Measurements from ENCODE around the gene SOX5.

SOX5 gene

GRCh38 chr12:23938422-23938821, 11.0 kb downstream of the SOX5 start:
- H3K4me3 ChIP-seq (ENCODE audit: low read length): no peak overlapping the region
- no peak for TF ChIP-seq ZNF274 (IDR thresholded peaks at IDR 0.05; ENCODE audit: low read depth, low read length)

DNA sequence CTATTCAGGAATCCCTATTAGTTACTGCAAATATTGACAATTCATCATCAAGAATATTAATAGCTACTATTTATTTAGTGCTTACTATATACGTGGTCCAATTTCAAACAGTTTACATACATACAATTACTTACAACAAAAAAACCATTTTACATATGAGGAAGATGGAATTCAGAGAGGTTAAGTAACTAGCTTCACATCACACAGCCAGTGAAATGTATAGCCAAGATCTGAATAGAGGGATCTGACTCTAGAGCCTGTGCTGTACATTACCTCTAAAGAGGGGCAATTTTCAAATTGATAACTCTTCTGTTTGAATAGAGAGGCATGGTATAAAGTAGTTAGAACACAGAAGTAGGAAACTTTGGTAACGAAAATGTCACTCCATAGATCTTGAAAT, 18.3 kb downstream of the SOX5 start:
- H3K4me3 ChIP-seq (ENCODE audit: low read length): no peak overlapping the region
- no peak for TF ChIP-seq ZNF274 (IDR thresholded peaks at IDR 0.05; ENCODE audit: low read depth, low read length)

- no peak overlapping the region for H3K4me3 ChIP-seq (ENCODE audit: low read length)
- TF ChIP-seq ZNF274 (IDR thresholded peaks at IDR 0.05; ENCODE audit: low read depth, low read length): no peak
These were observed 18.9 kb downstream of the SOX5 start for GRCh38 chr12:23930599-23930998.

- TF ChIP-seq ZNF274 (IDR thresholded peaks at IDR 0.05; ENCODE audit: low read depth, low read length): no peak
These were observed 19.6 kb downstream of the SOX5 start for GRCh38 chr12:23929906-23930305.

GRCh38 chr12:23927907-23928306, 21.6 kb downstream of the SOX5 start:
- TF ChIP-seq ZNF274 (IDR thresholded peaks at IDR 0.05; ENCODE audit: low read depth, low read length): no peak
- H3K4me3 ChIP-seq (ENCODE audit: low read length): no peak overlapping the region

More at GRCh38 chr12:23929906-23930305, 19.6 kb downstream of the SOX5 start:
- no peak overlapping the region for H3K4me3 ChIP-seq (ENCODE audit: low read length)

GRCh38 chr12:23921099-23921856, 28.2 kb downstream of the SOX5 start:
- H3K4me3 ChIP-seq (ENCODE audit: low read length): no peak overlapping the region; the same call in 1 of the 2 replicates
- no peak for TF ChIP-seq ZNF274 (IDR thresholded peaks at IDR 0.05; ENCODE audit: low read depth, low read length)

DNA sequence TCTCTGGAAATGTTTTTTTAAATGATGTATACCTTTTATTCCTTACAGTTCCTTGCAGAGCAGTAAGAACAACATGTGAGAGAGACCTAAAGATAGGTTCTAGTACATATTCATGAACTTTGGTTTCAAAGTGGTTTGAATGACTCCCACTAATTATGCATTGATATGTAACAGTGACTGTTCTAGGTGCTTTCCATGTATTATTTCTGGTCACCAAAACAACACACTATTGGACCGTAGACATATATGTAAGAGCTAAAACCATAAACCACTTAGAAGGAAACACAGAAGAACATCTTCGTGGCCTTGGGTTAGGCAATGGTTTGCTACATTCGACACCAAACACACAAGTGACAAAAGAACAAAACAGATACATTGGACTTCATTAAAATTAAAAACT, 37.9 kb downstream of the SOX5 start:
- H3K4me3 ChIP-seq (ENCODE audit: low read length): no peak overlapping the region
- no peak for TF ChIP-seq ZNF274 (IDR thresholded peaks at IDR 0.05; ENCODE audit: low read depth, low read length)

DNA sequence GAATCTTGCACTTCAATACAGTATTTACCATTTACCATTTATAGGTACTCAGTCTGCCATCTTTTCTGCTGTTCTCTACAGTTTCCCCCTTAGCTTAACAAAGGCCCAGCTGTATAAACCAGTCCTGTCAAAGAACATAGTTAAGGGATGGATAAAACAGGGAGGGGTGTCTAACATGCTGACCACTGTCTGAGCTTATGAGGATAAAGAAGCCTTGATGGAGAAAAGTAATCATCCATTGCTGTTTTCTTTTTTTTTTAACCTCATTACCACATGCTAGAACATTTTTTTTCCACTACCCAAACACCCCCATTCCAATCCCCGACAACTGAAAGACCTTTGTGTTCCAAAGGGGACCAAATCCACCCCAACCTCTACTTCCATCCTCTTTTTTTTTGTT, 39.9 kb downstream of the SOX5 start:
- no peak for TF ChIP-seq ZNF274 (IDR thresholded peaks at IDR 0.05; ENCODE audit: low read depth, low read length)
- H3K4me3 ChIP-seq (ENCODE audit: low read length): no peak overlapping the region

DNA sequence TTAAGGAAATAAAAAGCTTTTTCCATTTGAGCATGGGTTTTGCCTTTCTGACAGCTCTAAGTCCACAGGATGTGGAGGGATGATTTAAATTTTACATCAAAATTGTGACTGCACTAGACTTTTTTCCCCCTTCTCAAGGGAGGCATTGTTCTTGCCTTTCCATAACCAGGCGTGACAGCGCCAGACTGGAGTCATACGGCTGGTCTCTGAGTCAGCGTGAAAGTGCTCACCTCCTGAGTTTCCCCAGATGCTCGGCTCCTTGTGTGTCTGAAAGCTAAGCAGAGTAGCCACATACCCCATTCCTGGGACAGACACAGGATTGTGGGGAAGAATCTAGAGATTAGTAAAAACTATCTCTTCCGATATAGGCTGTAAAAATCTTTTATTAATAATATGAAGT, 43.1 kb downstream of the SOX5 start:
- no peak for TF ChIP-seq ZNF274 (IDR thresholded peaks at IDR 0.05; ENCODE audit: low read depth, low read length)
- H3K4me3 ChIP-seq (ENCODE audit: low read length): no peak overlapping the region

GRCh38 chr12:23899434-23899833, 50.0 kb downstream of the SOX5 start:
- no peak for TF ChIP-seq ZNF274 (IDR thresholded peaks at IDR 0.05; ENCODE audit: low read depth, low read length)
- H3K4me3 ChIP-seq (ENCODE audit: low read length): no peak overlapping the region

- H3K4me3 ChIP-seq (ENCODE audit: low read length): no peak overlapping the region
- no peak for TF ChIP-seq ZNF274 (IDR thresholded peaks at IDR 0.05; ENCODE audit: low read depth, low read length)
These were observed 51.3 kb downstream of the SOX5 start for GRCh38 chr12:23898121-23898520.

GRCh38 chr12:23895792-23896218, 53.7 kb downstream of the SOX5 start:
- no peak for TF ChIP-seq ZNF274 (IDR thresholded peaks at IDR 0.05; ENCODE audit: low read depth, low read length)
- H3K4me3 ChIP-seq (ENCODE audit: low read length): no peak overlapping the region

DNA sequence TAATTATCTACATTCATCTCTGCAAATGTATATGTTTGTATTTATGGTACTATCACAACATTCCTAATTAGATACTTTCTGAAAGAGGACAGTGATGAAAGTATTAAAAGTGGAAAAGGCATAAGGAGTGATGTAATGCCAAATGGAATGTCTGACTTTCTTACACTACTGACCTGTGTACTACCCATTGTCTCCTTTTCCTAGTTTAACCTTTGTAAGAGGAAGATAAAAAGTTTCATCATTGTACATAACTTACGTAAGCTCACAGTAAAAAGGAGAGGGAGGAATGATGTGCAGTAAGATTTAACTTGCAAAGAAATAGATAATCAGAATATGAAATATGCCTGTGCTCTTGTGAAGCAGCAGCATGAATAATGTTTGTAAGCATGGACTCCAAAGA, 55.9 kb downstream of the SOX5 start:
- H3K4me3 ChIP-seq (ENCODE audit: low read length): no peak overlapping the region
- TF ChIP-seq ZNF274 (IDR thresholded peaks at IDR 0.05; ENCODE audit: low read depth, low read length): no peak

GRCh38 chr12:23891115-23891514, 58.4 kb downstream of the SOX5 start:
- TF ChIP-seq ZNF274 (IDR thresholded peaks at IDR 0.05; ENCODE audit: low read depth, low read length): no peak
- H3K4me3 ChIP-seq (ENCODE audit: low read length): no peak overlapping the region

DNA sequence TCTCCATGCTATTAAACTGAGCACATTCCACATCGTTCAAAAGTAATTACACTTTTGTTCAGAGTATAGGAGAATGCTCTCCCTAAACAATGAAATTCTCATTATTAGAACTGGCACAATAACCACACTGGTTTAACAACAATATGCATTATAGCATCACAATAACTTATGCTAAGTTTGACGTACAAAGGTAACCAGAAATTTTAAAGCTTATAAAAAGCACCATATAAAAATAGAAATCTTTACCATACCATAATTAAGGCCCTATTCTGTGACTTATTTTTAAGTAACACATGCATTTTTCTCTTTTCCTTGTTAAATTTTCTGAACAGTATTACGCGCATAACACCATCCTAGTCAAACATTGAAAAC, 60.4 kb downstream of the SOX5 start:
- no peak overlapping the region for H3K4me3 ChIP-seq (ENCODE audit: low read length)
- TF ChIP-seq ZNF274 (IDR thresholded peaks at IDR 0.05; ENCODE audit: low read depth, low read length): no peak
